ENCODE results near the gene TACR3. TPM values are rescaled to one million over a fixed set of nuclear protein-coding genes. Genes with fewer than 3 reads are reported as not detected.

TACR3 gene
- polyA plus RNA-seq, 1 donor from 2014 or later: not detected

GRCh38 chr4:103645991-103646390 is 73.8 kb downstream of the TACR3 start:
- Histone ChIP-seq H3K9me3 (ENCODE audit: low read length) (no peaks in the 10 kb centered on the region), H3K27ac (ENCODE audit: low read length) (no peak overlapping the region), H2AFZ (ENCODE audit: low read depth, low read length) (no peak overlapping the region), H4K20me1 (ENCODE audit: insufficient read depth) (no peaks in the 10 kb centered on the region), H3F3A (ENCODE audit: insufficient read depth, low read length, poor library complexity, severe bottlenecking) (no peaks in the 10 kb centered on the region), H3K9ac (ENCODE audit: low read length) (no peak overlapping the region), H3K4me2 (ENCODE audit: low read length) (no peak overlapping the region), H3K9me2 (ENCODE audit: insufficient read depth, low read length) (no peaks in the 10 kb centered on the region), H3K36me3 (ENCODE audit: insufficient read depth, low read length) (no peaks in the 10 kb centered on the region), H3K4me3 (ENCODE audit: low read length) (no peak overlapping the region), H3K79me2 (replicated peaks; ENCODE audit: insufficient read depth, low read length) (no peaks in the 10 kb centered on the region), H3K27me3 (ENCODE audit: insufficient read depth, low read depth, low read length) (no peaks in the 10 kb centered on the region)
- TF ChIP-seq SMC3 (conservative IDR thresholded peaks at IDR 0.05; ENCODE audit: poor library complexity): no peak
- TF ChIP-seq, protein P1, sequence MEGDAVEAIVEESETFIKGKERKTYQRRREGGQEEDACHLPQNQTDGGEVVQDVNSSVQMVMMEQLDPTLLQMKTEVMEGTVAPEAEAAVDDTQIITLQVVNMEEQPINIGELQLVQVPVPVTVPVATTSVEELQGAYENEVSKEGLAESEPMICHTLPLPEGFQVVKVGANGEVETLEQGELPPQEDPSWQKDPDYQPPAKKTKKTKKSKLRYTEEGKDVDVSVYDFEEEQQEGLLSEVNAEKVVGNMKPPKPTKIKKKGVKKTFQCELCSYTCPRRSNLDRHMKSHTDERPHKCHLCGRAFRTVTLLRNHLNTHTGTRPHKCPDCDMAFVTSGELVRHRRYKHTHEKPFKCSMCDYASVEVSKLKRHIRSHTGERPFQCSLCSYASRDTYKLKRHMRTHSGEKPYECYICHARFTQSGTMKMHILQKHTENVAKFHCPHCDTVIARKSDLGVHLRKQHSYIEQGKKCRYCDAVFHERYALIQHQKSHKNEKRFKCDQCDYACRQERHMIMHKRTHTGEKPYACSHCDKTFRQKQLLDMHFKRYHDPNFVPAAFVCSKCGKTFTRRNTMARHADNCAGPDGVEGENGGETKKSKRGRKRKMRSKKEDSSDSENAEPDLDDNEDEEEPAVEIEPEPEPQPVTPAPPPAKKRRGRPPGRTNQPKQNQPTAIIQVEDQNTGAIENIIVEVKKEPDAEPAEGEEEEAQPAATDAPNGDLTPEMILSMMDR (IDR thresholded peaks at IDR 0.05; ENCODE audit: poor library complexity, severe bottlenecking): no peak
- TF ChIP-seq TAF1 (IDR thresholded peaks at IDR 0.05; ENCODE audit: low read depth): no peak
- TF ChIP-seq MXI1 (conservative IDR thresholded peaks at IDR 0.05; ENCODE audit: poor library complexity, severe bottlenecking): no peak
- TF ChIP-seq, protein P2, sequence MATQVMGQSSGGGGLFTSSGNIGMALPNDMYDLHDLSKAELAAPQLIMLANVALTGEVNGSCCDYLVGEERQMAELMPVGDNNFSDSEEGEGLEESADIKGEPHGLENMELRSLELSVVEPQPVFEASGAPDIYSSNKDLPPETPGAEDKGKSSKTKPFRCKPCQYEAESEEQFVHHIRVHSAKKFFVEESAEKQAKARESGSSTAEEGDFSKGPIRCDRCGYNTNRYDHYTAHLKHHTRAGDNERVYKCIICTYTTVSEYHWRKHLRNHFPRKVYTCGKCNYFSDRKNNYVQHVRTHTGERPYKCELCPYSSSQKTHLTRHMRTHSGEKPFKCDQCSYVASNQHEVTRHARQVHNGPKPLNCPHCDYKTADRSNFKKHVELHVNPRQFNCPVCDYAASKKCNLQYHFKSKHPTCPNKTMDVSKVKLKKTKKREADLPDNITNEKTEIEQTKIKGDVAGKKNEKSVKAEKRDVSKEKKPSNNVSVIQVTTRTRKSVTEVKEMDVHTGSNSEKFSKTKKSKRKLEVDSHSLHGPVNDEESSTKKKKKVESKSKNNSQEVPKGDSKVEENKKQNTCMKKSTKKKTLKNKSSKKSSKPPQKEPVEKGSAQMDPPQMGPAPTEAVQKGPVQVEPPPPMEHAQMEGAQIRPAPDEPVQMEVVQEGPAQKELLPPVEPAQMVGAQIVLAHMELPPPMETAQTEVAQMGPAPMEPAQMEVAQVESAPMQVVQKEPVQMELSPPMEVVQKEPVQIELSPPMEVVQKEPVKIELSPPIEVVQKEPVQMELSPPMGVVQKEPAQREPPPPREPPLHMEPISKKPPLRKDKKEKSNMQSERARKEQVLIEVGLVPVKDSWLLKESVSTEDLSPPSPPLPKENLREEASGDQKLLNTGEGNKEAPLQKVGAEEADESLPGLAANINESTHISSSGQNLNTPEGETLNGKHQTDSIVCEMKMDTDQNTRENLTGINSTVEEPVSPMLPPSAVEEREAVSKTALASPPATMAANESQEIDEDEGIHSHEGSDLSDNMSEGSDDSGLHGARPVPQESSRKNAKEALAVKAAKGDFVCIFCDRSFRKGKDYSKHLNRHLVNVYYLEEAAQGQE (IDR thresholded peaks at IDR 0.05; ENCODE audit: borderline replicate concordance): no peak
- TF ChIP-seq RAD21 (conservative IDR thresholded peaks at IDR 0.05): no peak
- TF ChIP-seq POLR2AphosphoS5 (IDR thresholded peaks at IDR 0.05): no peak

GRCh38 chr4:103634236-103634635 is 85.5 kb downstream of the TACR3 start:
- Histone ChIP-seq H3K36me3 (ENCODE audit: insufficient read depth, low read length) (no peaks in the 10 kb centered on the region), H3K79me2 (replicated peaks; ENCODE audit: insufficient read depth, low read length) (no peaks in the 10 kb centered on the region), H3K27ac (ENCODE audit: low read length) (no peak overlapping the region), H4K20me1 (ENCODE audit: insufficient read depth) (no peaks in the 10 kb centered on the region), H3K9ac (ENCODE audit: low read length) (no peak overlapping the region), H3K27me3 (ENCODE audit: insufficient read depth, low read depth, low read length) (no peaks in the 10 kb centered on the region), H3K4me2 (ENCODE audit: low read length) (no peak overlapping the region), H3F3A (ENCODE audit: insufficient read depth, low read length, poor library complexity, severe bottlenecking) (no peaks in the 10 kb centered on the region), H2AFZ (ENCODE audit: low read depth, low read length) (no peak overlapping the region), H3K9me3 (ENCODE audit: low read length) (no peaks in the 10 kb centered on the region), H3K9me2 (ENCODE audit: insufficient read depth, low read length) (no peaks in the 10 kb centered on the region), H3K4me3 (ENCODE audit: low read length) (no peak overlapping the region)
- TF ChIP-seq, protein P2 (IDR thresholded peaks at IDR 0.05; ENCODE audit: borderline replicate concordance): no peak
- TF ChIP-seq TAF1 (IDR thresholded peaks at IDR 0.05; ENCODE audit: low read depth) (no peak), EP300 (conservative IDR thresholded peaks at IDR 0.05; ENCODE audit: poor library complexity, severe bottlenecking) (no peak), SMC3 (conservative IDR thresholded peaks at IDR 0.05; ENCODE audit: poor library complexity) (peak; percentile 65), MXI1 (conservative IDR thresholded peaks at IDR 0.05; ENCODE audit: poor library complexity, severe bottlenecking) (no peak), EZH2 (IDR thresholded peaks at IDR 0.05; ENCODE audit: borderline replicate concordance, insufficient read depth, low read length, poor library complexity, severe bottlenecking) (no peak), RAD21 (conservative IDR thresholded peaks at IDR 0.05) (peak; percentile 69)
- TF ChIP-seq, protein P1 (IDR thresholded peaks at IDR 0.05; ENCODE audit: poor library complexity, severe bottlenecking): peak; percentile 60

All from neural cell (in vitro differentiated cells).